ENCODE measurements around the gene TMEM108.

GRCh38 chr3:133443649-133444422 is 405.6 kb downstream of the TMEM108 start:
- TF ChIP-seq CTCF (conservative IDR thresholded peaks at IDR 0.05; ENCODE audit: low read length) (peak; percentile 71), EZH2phosphoT487 (IDR thresholded peaks at IDR 0.05; ENCODE audit: borderline replicate concordance, low read depth, low read length) (no peak)
